Keratinocyte (primary cell): ENCODE results near the gene TRIP6. TPM values are rescaled to one million over a fixed set of nuclear protein-coding genes. Genes with fewer than 3 reads are reported as not detected.

Experiments used
- DNase-seq: peaks from one replicate; pipeline ENCODE4 v3.0.0-alpha.2; 2011; ENCODE audit warnings: low read depth, missing footprints, low spot score
- FAIRE-seq: peaks from 2 replicates; lab custom pipeline; 2011; peaks lifted over from hg19 to GRCh38; lab: Jason Lieb, UNC
- H2AFZ ChIP-seq: 2 replicates; pipeline ENCODE4 v1.6.0; 2012; ENCODE audit warnings: low read length, control low read depth, inconsistent platforms; ENCODE audit not compliant: control insufficient read depth
- H3K27ac ChIP-seq: 2 replicates; pipeline ENCODE4 v1.5.1; 2011; ENCODE audit warnings: low read length; ENCODE audit not compliant: control insufficient read depth, insufficient read depth
- H3K27me3 ChIP-seq: 3 replicates; pipeline ENCODE4 v1.6.0; 2011; ENCODE audit warnings: low read length; ENCODE audit not compliant: control insufficient read depth, insufficient read depth; ENCODE audit errors: extremely low read depth
- H3K36me3 ChIP-seq, 2 experiments: 2 replicates in 1 of 2; 3 replicates in 1 of 2; pipeline ENCODE4 v1.5.1; 2011; ENCODE audit warnings: low read length in 2 of 2, mild to moderate bottlenecking in 1 of 2; ENCODE audit not compliant: control insufficient read depth in 2 of 2, insufficient read depth in 2 of 2; ENCODE audit errors: extremely low read depth in 1 of 2
- H3K4me1 ChIP-seq: 3 replicates; pipeline ENCODE4 v1.5.1; 2011; ENCODE audit warnings: low read length; ENCODE audit not compliant: control insufficient read depth, insufficient read depth; ENCODE audit errors: extremely low read depth
- H3K4me2 ChIP-seq: 3 replicates; pipeline ENCODE4 v1.6.0; 2011; ENCODE audit warnings: low read depth, low read length; ENCODE audit not compliant: control insufficient read depth, insufficient read depth; ENCODE audit errors: extremely low read depth
- H3K4me3 ChIP-seq, 3 experiments: fragments of 200-600 bp in 1 of 3; sonication (generic) in 1 of 3; 2 replicates in 2 of 3; 3 replicates in 1 of 3; pipeline ENCODE4 v1.5.1; 2011 to 2016; ENCODE audit warnings: low read length in 3 of 3, mild to moderate bottlenecking in 3 of 3, control low read depth in 2 of 3, inconsistent platforms in 1 of 3, low read depth in 1 of 3, mixed read lengths in 1 of 3, mixed run types in 1 of 3, moderate library complexity in 1 of 3; ENCODE audit not compliant: control insufficient read depth in 2 of 3, insufficient read depth in 2 of 3; ENCODE audit errors: extremely low read depth in 1 of 3
- H3K79me2 ChIP-seq: 2 replicates; pipeline ENCODE4 v1.6.0; 2012; ENCODE audit warnings: low read length; ENCODE audit not compliant: control insufficient read depth, insufficient read depth
- H3K9ac ChIP-seq: 3 replicates; pipeline ENCODE4 v1.6.0; 2011; ENCODE audit warnings: low read length; ENCODE audit not compliant: control insufficient read depth, insufficient read depth; ENCODE audit errors: extremely low read depth
- H3K9me1 ChIP-seq: 3 replicates; pipeline ENCODE4 v1.6.0; 2011; ENCODE audit warnings: low read length; ENCODE audit not compliant: control insufficient read depth, insufficient read depth; ENCODE audit errors: extremely low read depth
- H3K9me3 ChIP-seq: 2 replicates; pipeline ENCODE4 v1.5.1; 2012; ENCODE audit warnings: low read depth, low read length; ENCODE audit not compliant: control insufficient read depth
- H4K20me1 ChIP-seq: 3 replicates; pipeline ENCODE4 v1.6.0; 2011; ENCODE audit warnings: low read length; ENCODE audit not compliant: control insufficient read depth, insufficient read depth; ENCODE audit errors: extremely low read depth
- CTCF ChIP-seq, 3 experiments: IDR thresholded peaks in 1 of 3; conservative IDR thresholded peaks in 1 of 3; optimal IDR thresholded peaks in 1 of 3; 2 replicates in 2 of 3; 3 replicates in 1 of 3; pipeline versions ENCODE3 to v1.5.1; 2011; ENCODE audit warnings: low read length in 3 of 3, mild to moderate bottlenecking in 3 of 3, moderate library complexity in 2 of 3, control low read depth in 1 of 3, inconsistent platforms in 1 of 3; ENCODE audit not compliant: insufficient read depth in 2 of 3; ENCODE audit errors: extremely low read depth in 1 of 3
- EZH2 ChIP-seq: IDR thresholded peaks from one replicate; pipeline ENCODE4 v1.6.1; 2012; ENCODE audit warnings: inconsistent platforms, mild to moderate bottlenecking, low read length, moderate library complexity
- dilution Hi-C: fragments of 300-500 bp; cut with MboI; formaldehyde crosslinking; loops from one replicate; pipeline ENCODE4 v1.7.0; 2020; ENCODE audit warnings: low sequenced_read_pairs; ENCODE audit not compliant: extremely low pct_ligation_motif_present
- polyA plus RNA-seq, 5 experiments: library from polyadenylated mRNA; depleted of rRNA in 3 of 5; stranded (reverse) in 3 of 5; stranded (forward) in 1 of 5; unstranded in 1 of 5; fragments of >200 nt; gene quantifications; 1 replicate in 1 of 5; 2 replicates in 3 of 5; 3 replicates in 1 of 5; pipeline versions ENCODE4 v1.2.1 to v1.2.3, GENCODE V29; 2011 to 2012; ENCODE audit warnings: missing spikeins in 2 of 5, low read depth in 1 of 5, low replicate concordance in 1 of 5

Gene TRIP6
- polyA plus RNA-seq, 1 donor (not counting 4 experiments of a cell fraction or from before 2014, with no cell fraction given), result 83.8 TPM

- H3K4me3 ChIP-seq, result no peak overlapping the region
- H3K4me1 ChIP-seq, result peaks cover 19% of the 10 kb centered on the region
- no peak for FAIRE-seq
- peaks cover 66% of the 10 kb centered on the region for H3K79me2 ChIP-seq
- DNase-seq, result no peak
- peaks cover 13% of the 10 kb centered on the region for H4K20me1 ChIP-seq
- no peak for TF ChIP-seq EZH2
- no peak for TF ChIP-seq CTCF (optimal IDR thresholded peaks at IDR 0.05 in 1 of 3, IDR thresholded peaks at IDR 0.05 in 1 of 3, conservative IDR thresholded peaks at IDR 0.05 in 1 of 3; ENCODE audit: extremely low read depth in 1 of 3, insufficient read depth in 2 of 3, low read length in 3 of 3)
- H3K9ac ChIP-seq, result no peak overlapping the region
- H3K9me1 ChIP-seq, result no peaks in the 10 kb centered on the region
- H3K27ac ChIP-seq, result no peak overlapping the region
- H3K4me2 ChIP-seq, result no peak overlapping the region
- dilution Hi-C loops, result loop anchor here (10.0 kb wide), 1 partner anchor 64 kb away; the partner anchor contains the start of gene MUC3A
- peaks cover 41 to 52% of the 10 kb centered on the region in 2 experiments for H3K36me3 ChIP-seq
- no peaks in the 10 kb centered on the region for H3K9me3 ChIP-seq
- no peak overlapping the region for H2AFZ ChIP-seq
- no peaks in the 10 kb centered on the region for H3K27me3 ChIP-seq
These were observed 13.5 kb downstream of the TRIP6 start for GRCh38 chr7:100880645-100881044.

DNA sequence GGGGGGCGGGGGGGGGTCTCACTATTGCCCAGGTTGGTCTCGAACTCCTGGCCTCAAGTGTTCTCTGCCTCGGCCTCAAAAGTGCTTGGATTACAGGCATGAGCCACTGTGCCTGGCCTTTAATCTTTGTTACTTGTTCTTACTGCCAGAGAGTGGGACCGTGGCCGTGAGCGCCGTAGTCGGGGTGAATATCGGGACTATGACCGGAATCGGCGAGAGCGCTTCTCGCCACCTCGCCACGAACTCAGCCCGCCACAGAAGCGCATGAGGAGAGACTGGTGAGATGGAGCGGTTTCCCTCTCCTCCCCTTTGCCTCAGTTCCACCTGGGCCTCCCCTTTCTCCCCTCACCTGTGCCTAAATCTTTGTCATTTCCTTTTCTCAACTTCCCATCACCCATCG lies 13.9 kb downstream of the TRIP6 start:
- peaks cover 45 to 52% of the 10 kb centered on the region in 2 experiments for H3K36me3 ChIP-seq
- DNase-seq (no peak), FAIRE-seq (no peak)
- TF ChIP-seq CTCF (optimal IDR thresholded peaks at IDR 0.05 in 1 of 3, IDR thresholded peaks at IDR 0.05 in 1 of 3, conservative IDR thresholded peaks at IDR 0.05 in 1 of 3; ENCODE audit: extremely low read depth in 1 of 3, insufficient read depth in 2 of 3, low read length in 3 of 3), result no peak
- TF ChIP-seq EZH2, result no peak
- dilution Hi-C loops, result loop anchor here (10.0 kb wide), 1 partner anchor 64 kb away; the partner anchor contains the start of gene MUC3A
- peaks cover 12% of the 10 kb centered on the region for H4K20me1 ChIP-seq
- H3K27me3 ChIP-seq, result no peaks in the 10 kb centered on the region
- H3K4me3 ChIP-seq, result no peak overlapping the region
- no peaks in the 10 kb centered on the region for H3K9me1 ChIP-seq
- H3K27ac ChIP-seq, result no peak overlapping the region
- peaks cover 14% of the 10 kb centered on the region for H3K4me1 ChIP-seq
- H3K9ac ChIP-seq, result no peak overlapping the region
- H3K9me3 ChIP-seq, result no peaks in the 10 kb centered on the region
- no peak overlapping the region for H2AFZ ChIP-seq
- peaks cover 61% of the 10 kb centered on the region for H3K79me2 ChIP-seq
- H3K4me2 ChIP-seq, result no peak overlapping the region
